Gastrocnemius medialis (tissue), 4 donors: ENCODE measurements around the gene TLE5. TPM values are rescaled to one million over a fixed set of nuclear protein-coding genes. Genes with fewer than 3 reads are reported as not detected.

Experiments
- ATAC-seq, 2 donors: fragments of 150-250 bp; one replicate each; pipeline ENCODE4 v1.9.1; 2016
- DNase-seq, 2 donors: peaks; one replicate each; pipeline ENCODE4 v3.0.0-alpha.2; 2019
- H3K27ac ChIP-seq, 4 donors: fragments of 200-600 bp; sonication (generic); 1 replicate in 1 of 4; 2 replicates in 3 of 4; pipeline ENCODE4 v1.5.1; 2016 to 2018; ENCODE audit warnings: mild to moderate bottlenecking in 2 of 4, moderate library complexity in 1 of 4
- H3K27me3 ChIP-seq, 3 donors: fragments of 200-600 bp; sonication (generic) in 2 of 3; 1 replicate in 1 of 3; 2 replicates in 2 of 3; pipeline versions ENCODE4 v1.5.1 to v1.6.0; 2016 to 2019; ENCODE audit warnings: mild to moderate bottlenecking in 1 of 3, moderate library complexity in 1 of 3
- H3K36me3 ChIP-seq, 2 donors: fragments of 200-600 bp; sonication (generic) in 1 of 2; one replicate each; pipeline ENCODE4 v1.5.1; 2017 to 2018
- H3K4me1 ChIP-seq, 2 donors: fragments of 200-600 bp; sonication (generic) in 1 of 2; one replicate each; pipeline ENCODE4 v1.5.1; 2016 to 2017; ENCODE audit warnings: mild to moderate bottlenecking in 2 of 2
- H3K4me3 ChIP-seq, 4 donors: fragments of 200-600 bp; sonication (generic) in 3 of 4; 1 replicate in 1 of 4; 2 replicates in 3 of 4; pipeline ENCODE4 v1.5.1; 2016 to 2019; ENCODE audit warnings: mild to moderate bottlenecking in 2 of 4
- H3K9me3 ChIP-seq, 3 donors: fragments of 200-600 bp; sonication (generic) in 2 of 3; 1 replicate in 1 of 3; 2 replicates in 2 of 3; pipeline ENCODE4 v1.5.1; 2016 to 2019
- POLR2A ChIP-seq, 2 donors: fragments of 450-650 bp; IDR thresholded peaks; one replicate each; pipeline ENCODE4 v1.6.1; 2017; ENCODE audit warnings: antibody characterized with exemption in 2 of 2, mild to moderate bottlenecking in 2 of 2, moderate library complexity in 2 of 2
- in situ Hi-C, 4 donors: fragments of 200-750 bp; cut with MboI; loops; one replicate each; pipeline versions ENCODE4 v1.15.0 to v1.8.0; 2017; ENCODE audit warnings: low sequenced_read_pairs in 4 of 4
- intact Hi-C: fragments of 100-400 bp; cut with DNase I; formaldehyde crosslinking; loops from one replicate; pipeline ENCODE4 v1.15.1; 2023; ENCODE audit warnings: low total_unique reads
- total RNA-seq, 4 donors: library from RNA; depleted of rRNA; stranded (reverse); fragments of >200 nt; gene quantifications; one replicate each; pipeline versions ENCODE4 v1.1.0 to v1.2.3, GENCODE V29; 2016
- TF ChIP-seq, protein P1 (sequence below), 5 experiments: fragments of 450-650 bp in 3 of 5; fragments of 200-600 bp in 2 of 5; sonication (generic) in 2 of 5; IDR thresholded peaks in 4 of 5; conservative IDR thresholded peaks in 1 of 5; 1 replicate in 4 of 5; 2 replicates in 1 of 5; pipeline ENCODE4 v1.5.1; 2016 to 2019; ENCODE audit warnings: antibody characterized with exemption in 5 of 5, mild to moderate bottlenecking in 3 of 5, moderate library complexity in 3 of 5

Gene TLE5
- total RNA-seq, 4 donors from 2014 or later = 437 to 686 (median 474) TPM

- no peak overlapping the region for H3K4me3 ChIP-seq
- H3K27ac ChIP-seq = peak overlapping the region in 1 of 4 donors; percentile 20
- ATAC-seq (no peak), DNase-seq (no peak)
- H3K9me3 ChIP-seq = no peaks in the 10 kb centered on the region
- peaks cover 7 to 12% of the 10 kb centered on the region in 2 donors for H3K4me1 ChIP-seq
- TF ChIP-seq POLR2A (IDR thresholded peaks at IDR 0.05) = no peak
- TF ChIP-seq, protein P1, sequence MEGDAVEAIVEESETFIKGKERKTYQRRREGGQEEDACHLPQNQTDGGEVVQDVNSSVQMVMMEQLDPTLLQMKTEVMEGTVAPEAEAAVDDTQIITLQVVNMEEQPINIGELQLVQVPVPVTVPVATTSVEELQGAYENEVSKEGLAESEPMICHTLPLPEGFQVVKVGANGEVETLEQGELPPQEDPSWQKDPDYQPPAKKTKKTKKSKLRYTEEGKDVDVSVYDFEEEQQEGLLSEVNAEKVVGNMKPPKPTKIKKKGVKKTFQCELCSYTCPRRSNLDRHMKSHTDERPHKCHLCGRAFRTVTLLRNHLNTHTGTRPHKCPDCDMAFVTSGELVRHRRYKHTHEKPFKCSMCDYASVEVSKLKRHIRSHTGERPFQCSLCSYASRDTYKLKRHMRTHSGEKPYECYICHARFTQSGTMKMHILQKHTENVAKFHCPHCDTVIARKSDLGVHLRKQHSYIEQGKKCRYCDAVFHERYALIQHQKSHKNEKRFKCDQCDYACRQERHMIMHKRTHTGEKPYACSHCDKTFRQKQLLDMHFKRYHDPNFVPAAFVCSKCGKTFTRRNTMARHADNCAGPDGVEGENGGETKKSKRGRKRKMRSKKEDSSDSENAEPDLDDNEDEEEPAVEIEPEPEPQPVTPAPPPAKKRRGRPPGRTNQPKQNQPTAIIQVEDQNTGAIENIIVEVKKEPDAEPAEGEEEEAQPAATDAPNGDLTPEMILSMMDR (IDR thresholded peaks at IDR 0.05 in 4 of 5, conservative IDR thresholded peaks at IDR 0.05 in 1 of 5) = no peak
- intact Hi-C loops = no loop called here
- in situ Hi-C loops = loop anchor here in 1 of 4 donors (25.0 kb wide), 1 partner anchor 104 kb away; no protein-coding TSS in a partner anchor
- H3K27me3 ChIP-seq = no peaks in the 10 kb centered on the region
- H3K36me3 ChIP-seq = no peaks in the 10 kb centered on the region
These were observed 3.5 kb upstream of the TLE5 start for GRCh38 chr19:3065675-3066357.

DNA sequence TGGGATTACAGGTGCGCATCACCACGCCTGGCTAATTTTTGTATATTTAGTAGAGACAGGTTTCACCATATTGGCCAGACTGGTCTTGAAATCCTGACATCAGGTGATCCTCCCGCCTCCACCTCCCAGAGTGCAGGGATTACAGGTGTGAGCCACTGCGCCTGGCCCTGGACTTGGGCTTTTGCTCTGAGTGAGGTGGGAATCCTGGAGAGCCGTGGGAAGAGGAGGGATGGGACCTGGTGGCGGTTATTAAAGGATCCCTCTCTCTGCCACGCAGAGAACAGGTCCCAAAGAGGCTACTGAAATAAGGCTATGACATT lies 1.7 kb upstream of the TLE5 start:
- intact Hi-C loops (no loop called here), in situ Hi-C loops (loop anchor here in 1 of 4 donors (25.0 kb wide), 1 partner anchor 102 kb away; no protein-coding TSS in a partner anchor)
- Histone ChIP-seq H3K9me3 (no peaks in the 10 kb centered on the region), H3K27me3 (no peaks in the 10 kb centered on the region), H3K36me3 (peaks cover 3 to 10% of the 10 kb centered on the region in 2 donors), H3K4me1 (peaks cover 24 to 25% of the 10 kb centered on the region in 2 donors), H3K27ac (peak overlapping the region in 3 of 4 donors; percentile 89 to 99 (median 97)), H3K4me3 (no peak overlapping the region)
- no peak for TF ChIP-seq POLR2A (IDR thresholded peaks at IDR 0.05)
- TF ChIP-seq, protein P1 (IDR thresholded peaks at IDR 0.05 in 4 of 5, conservative IDR thresholded peaks at IDR 0.05 in 1 of 5) = no peak
- DNase-seq (no peak), ATAC-seq (no peak)

DNA sequence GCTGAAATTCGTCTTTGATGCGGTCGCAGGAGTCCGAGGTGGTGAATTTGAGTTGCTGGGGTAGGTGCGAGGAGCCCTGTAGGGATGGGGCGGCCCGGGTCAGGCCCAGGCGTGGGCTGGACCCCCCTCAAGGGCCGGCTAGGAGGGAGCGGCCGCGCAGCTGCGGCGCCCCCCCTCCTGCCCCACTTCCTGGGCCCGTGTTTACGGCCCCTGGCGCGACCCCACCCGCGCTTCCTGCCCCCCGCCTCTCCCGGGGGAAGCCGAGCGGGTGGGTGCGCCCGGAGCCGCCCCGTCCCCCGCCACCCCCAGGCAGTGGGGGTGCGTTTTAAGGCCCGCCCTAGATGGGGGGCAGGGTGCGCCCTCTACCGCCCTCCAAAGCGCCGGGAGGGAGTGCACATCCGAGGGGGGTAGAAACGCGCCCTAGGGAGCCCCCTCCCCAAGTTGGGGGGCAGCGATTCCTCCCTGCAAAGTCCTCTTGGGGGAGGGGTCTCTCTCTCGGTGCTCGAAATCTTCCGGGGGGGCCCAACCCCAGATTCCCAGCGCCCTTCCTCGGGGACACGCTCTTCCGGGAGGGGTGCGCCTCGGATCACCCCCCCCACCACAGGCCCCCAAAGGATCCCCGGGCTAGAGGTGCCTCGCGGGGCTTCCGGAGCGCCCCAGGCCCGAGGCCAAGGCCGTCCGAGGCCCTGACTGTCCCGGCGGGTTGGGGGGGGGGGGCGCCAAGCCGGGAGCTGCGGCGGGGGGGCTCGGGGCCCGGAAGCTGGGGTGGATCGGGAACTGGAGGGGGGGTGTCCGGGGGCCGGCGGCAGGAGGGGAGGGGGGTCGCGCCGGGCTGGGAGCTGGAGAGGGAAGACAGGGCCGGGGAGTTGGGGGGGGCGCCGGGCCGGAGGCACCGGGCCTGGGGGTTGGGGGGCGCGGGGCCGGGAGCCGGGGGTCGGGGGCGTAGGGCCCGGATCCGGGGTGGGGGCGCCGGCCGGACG lies 823 bp downstream of the TLE5 start:
- no peaks in the 10 kb centered on the region for H3K27me3 ChIP-seq
- peaks cover 3 to 24% of the 10 kb centered on the region in 2 donors for H3K36me3 ChIP-seq
- H3K27ac ChIP-seq = peak overlapping the region; percentile 90 to 99 (median 96)
- H3K4me1 ChIP-seq = peaks cover 46 to 50% of the 10 kb centered on the region in 2 donors
- TF ChIP-seq POLR2A (IDR thresholded peaks at IDR 0.05) = no peak
- TF ChIP-seq, protein P1 (IDR thresholded peaks at IDR 0.05 in 4 of 5, conservative IDR thresholded peaks at IDR 0.05 in 1 of 5) = peak in 4 of 5 experiments; percentile 28 to 52 (median 37)
- in situ Hi-C loops (loop anchor here in 1 of 4 donors (25.0 kb wide), 1 partner anchor 99 kb away; no protein-coding TSS in a partner anchor), intact Hi-C loops (loop anchor here (2.0 kb wide), 1 partner anchor 27 kb away; no protein-coding TSS in a partner anchor)
- peak overlapping the region; percentile 78 to 92 (median 84) for H3K4me3 ChIP-seq
- ATAC-seq = peak; percentile 15 to 29
- peak in 1 of 2 donors; percentile 38 for DNase-seq
- no peaks in the 10 kb centered on the region for H3K9me3 ChIP-seq

GRCh38 chr19:3060857-3061181 lies 1.5 kb downstream of the TLE5 start:
- peaks cover 49 to 57% of the 10 kb centered on the region in 2 donors for H3K4me1 ChIP-seq

More at GRCh38 chr19:3060857-3061181, 1.5 kb downstream of the TLE5 start:
- Histone ChIP-seq H3K4me3 (peak overlapping the region; percentile 78 to 92 (median 84)), H3K9me3 (no peaks in the 10 kb centered on the region), H3K36me3 (peaks cover 3 to 29% of the 10 kb centered on the region in 2 donors), H3K27me3 (no peaks in the 10 kb centered on the region), H3K27ac (peak overlapping the region; percentile 90 to 99 (median 96))
- intact Hi-C loops (loop anchor here (2.0 kb wide), 1 partner anchor 26 kb away; no protein-coding TSS in a partner anchor), in situ Hi-C loops (loop anchor here in 1 of 4 donors (25.0 kb wide), 1 partner anchor 99 kb away; no protein-coding TSS in a partner anchor)
- TF ChIP-seq, protein P1 (IDR thresholded peaks at IDR 0.05 in 4 of 5, conservative IDR thresholded peaks at IDR 0.05 in 1 of 5) = no peak
- TF ChIP-seq POLR2A (IDR thresholded peaks at IDR 0.05) = no peak
- DNase-seq (no peak), ATAC-seq (no peak)
